Measurements from ENCODE around the gene PPP1R12B.
"Not testable (repeated sequence)": the region's sequence is repeated elsewhere in the genome, so short reads cannot be mapped to it uniquely, and the experiment has no call there.

The PPP1R12B gene

GRCh38 chr1:202612036-202612435 lies 263.5 kb downstream of the PPP1R12B start:
- not testable (repeated sequence) for DNase-seq (ENCODE audit: low read depth in 2 of 2)

DNA sequence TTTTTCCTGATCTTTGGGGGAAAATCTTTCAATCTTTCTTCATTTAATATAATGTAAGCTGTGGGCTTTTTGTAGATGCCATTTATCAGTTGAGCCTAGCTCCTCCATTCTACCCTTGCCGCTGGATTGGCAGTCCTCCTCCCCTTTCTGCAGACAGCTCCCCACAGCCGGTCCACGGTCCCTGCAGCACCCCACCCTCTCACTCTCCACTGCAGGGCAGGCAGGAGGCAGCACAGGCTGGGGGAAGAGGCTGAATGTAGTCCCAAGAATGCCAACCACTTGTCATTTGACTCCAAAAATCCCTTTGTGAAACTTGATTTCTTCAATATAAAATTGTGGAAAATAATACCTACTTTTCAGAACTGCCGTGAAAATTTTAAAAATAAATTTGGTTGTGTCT lies 265.1 kb downstream of the PPP1R12B start:
- DNase-seq (ENCODE audit: low read depth in 2 of 2) = no peak

GRCh38 chr1:202614363-202615207 lies 266.1 kb downstream of the PPP1R12B start:
- DNase-seq (ENCODE audit: low read depth in 2 of 2) = not testable (repeated sequence)

GRCh38 chr1:202615208-202615500 lies 266.7 kb downstream of the PPP1R12B start:
- DNase-seq (ENCODE audit: low read depth in 2 of 2) = not testable (repeated sequence)

DNA sequence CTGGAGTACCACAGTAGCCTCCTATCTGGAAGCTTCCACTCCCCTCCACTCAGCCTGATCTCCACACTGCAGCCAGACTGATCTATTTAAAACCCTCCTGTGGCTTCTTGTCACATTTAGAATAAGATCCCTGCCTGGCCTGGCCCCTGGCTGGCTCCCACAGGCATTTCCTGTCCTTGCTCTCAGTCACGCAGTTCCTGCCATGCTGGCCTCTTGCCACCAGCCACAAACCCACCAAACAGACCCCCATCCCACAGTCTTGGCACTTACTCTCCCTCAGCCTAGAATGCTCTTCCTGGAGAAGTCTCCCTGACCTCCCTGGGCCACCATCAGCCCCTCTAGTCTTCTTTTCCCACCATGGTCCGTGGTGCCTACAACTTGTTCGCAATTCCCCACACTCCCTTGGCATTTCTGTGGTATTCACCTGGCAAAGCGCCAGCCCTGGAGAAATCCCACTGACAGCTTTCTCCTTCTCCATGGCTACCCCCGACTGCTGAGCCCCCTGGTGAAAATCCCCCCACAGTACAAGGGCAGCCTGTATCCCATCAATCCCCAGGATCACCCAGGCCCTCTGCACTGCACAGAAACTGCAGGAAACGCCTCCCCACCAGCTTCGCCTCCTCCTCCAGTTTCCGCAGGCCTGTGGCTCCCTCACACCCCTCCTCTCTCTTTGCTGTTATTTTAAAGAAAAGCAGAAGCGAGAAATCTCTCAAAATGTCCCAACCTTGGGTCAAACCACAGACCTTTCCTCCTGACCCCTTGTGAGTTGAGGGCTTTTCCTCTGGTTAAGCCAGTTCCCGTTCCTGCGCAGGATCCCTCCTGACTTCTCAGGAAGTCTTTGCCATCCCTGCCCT lies 267.2 kb downstream of the PPP1R12B start:
- no peak for DNase-seq (ENCODE audit: low read depth in 2 of 2)

DNA sequence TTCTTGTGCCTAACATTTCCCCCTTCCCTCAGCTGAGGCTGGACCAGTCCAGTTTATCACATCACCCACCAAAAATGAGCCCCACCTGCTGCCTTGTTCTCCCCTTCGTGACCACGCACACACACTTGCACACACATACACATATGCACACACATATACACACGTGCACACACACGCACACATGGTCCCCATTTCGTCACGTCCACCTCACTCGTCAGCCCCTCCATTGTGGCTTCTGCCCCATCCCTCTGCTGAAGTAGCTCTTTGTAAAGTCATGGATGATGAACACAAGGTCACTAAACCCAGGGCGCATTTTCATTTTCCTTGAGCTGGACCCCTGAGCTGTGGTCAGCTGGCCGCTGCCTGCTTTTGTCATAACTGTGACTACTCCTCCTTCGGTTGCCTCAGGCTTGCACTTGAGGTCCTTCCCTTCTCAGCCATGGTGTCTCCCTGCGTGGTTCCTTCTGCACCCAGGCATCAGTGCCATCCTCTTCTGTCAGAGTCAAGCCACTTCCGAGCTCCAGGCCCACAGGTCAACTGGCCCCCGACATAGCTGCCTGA lies 267.9 kb downstream of the PPP1R12B start:
- no peak for DNase-seq (ENCODE audit: low read depth in 2 of 2)

DNA sequence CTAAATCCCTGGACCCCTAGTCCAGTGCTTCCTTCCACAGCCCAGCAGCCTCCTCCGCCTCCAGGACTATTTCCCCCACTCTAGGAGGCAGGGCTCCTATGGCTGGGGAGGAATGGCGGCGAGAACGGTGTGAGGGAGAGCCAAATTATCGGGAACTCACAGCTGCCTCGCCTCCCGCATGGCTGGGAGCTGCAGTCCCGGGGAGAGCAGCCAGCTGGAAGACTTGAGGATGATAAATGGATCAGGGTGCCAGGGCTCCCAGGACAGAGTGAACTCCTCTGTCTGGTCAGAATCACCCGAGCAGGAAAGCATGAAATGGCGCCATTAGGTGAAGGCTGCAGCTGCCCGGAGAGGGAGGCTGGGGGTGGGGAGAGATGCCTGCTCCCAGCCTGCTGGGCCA lies 270.5 kb downstream of the PPP1R12B start:
- not testable (repeated sequence) for DNase-seq (ENCODE audit: low read depth in 2 of 2)

DNA sequence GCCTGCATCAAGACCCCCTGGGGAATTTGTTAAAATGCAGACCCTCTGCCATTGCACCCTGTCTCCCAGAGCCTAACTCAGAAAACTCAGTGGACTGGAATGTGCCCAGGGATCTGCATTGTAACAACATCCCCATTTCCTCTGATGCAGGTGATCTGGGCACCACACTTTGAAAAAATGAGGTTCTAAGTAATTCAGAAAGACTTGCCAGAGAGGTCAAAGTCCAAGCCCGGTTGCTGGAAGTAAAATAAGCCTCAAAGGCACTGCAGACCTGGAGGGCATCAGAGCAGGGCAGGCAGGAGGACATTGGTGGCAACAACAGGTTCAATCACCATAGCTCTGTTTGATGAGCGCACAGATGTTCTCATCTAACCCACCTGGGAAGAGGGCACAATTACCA lies 271.0 kb downstream of the PPP1R12B start:
- DNase-seq (ENCODE audit: low read depth in 2 of 2) = no peak

DNA sequence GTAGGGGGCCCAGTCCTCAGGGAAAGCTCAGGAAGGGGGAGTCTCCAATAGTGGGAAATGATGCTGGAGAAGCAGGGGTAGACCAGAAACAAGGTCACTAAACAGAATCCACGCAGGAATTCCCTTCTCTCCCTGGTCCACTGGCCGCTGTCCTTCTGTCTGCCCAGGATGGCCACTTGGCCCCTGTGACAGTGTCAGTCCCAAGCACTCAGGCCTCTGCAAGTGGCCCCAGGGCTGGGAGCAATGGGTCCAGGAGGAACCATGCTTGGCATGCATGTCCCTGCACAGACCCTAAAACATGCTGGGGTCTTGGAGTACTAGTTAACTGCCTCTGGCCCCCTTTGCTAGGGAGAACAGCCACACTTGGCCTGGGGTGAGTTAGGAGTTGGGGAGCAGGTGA lies 271.5 kb downstream of the PPP1R12B start:
- DNase-seq (ENCODE audit: low read depth in 2 of 2) = not testable (repeated sequence)

- no peak for DNase-seq (ENCODE audit: low read depth in 2 of 2)
Observed at GRCh38 chr1:202621446-202621845, 272.9 kb downstream of the PPP1R12B start.

GRCh38 chr1:202622388-202622787 lies 273.9 kb downstream of the PPP1R12B start:
- no peak for DNase-seq (ENCODE audit: low read depth in 2 of 2)

DNA sequence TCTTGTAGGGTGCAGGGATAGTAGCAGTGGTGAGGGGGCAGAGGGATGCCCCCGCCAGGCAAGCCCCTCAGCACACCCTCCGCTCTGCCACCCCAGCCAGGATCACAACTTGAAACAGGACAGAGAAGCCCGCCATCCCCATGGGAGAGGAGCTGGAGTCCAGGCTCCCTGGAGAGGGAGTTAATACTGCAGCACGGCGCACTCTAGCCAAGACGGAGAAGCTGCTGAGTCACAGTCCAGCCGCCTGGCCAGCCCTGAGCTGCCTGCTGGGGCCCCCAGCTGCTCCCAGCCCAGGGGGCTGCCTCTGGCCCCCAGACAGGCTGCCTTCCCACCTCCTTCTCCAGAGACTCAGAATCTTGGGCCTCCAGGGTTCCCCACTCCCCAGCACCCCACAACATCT lies 274.6 kb downstream of the PPP1R12B start:
- no peak for DNase-seq (ENCODE audit: low read depth in 2 of 2)

DNA sequence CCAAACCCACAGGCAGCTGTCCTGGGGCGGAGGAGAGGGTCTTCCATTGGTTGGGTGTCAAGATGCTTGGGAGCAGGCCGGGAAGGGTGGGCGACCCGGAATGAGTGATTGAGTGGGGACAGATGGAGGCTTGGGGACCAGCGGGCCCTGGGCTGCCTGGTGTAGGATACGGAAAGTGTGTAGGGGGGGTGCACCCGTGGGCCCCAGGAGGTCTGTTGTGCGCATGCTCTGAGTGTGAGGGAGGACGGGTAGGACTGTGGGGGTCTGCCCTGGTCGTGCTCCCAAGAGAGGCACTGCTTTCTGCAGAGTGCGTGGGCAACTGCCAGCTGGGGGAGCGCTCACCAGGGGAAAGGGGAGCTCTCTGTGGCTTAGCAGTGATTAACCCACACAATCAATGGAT lies 275.0 kb downstream of the PPP1R12B start:
- not testable (repeated sequence) for DNase-seq (ENCODE audit: low read depth in 2 of 2)

DNA sequence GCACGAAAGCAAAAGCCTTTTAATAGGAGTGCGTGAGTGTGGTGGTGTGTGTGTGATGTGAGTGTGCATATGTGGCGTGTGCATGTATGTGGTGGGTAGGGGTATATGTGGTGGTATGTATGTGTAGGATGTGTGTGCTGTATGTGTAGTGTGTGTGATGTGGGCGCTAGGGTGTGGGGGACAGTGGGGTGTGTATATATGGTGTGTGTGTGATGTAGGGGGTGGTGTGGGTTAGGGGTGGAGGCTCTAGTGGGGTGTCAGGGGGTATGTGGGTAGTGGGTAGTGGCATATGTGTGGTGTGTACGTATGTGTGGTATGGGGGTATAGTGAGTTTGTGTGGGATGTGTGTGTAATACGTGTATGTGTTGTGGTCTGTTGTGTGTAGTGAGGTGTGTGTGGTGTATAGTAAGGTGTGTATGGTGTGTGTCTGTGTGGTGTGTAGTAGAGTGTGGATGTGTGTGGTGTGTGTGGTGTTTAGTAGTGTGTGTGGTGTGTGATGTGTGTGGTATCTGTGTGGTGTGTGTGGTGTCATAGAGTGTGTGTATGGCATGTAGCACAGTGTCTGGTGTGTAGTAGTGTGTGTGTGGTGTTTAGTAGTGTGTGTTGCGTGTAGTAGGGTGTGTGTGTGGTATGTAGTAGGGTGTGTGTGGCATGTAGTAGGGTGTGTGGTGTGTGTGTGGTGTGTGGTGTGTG lies 275.7 kb downstream of the PPP1R12B start:
- DNase-seq (ENCODE audit: low read depth in 2 of 2) = no peak

- no peak for DNase-seq (ENCODE audit: low read depth in 2 of 2)
Observed at GRCh38 chr1:202624781-202625108, 276.2 kb downstream of the PPP1R12B start.

GRCh38 chr1:202625416-202626360 lies 277.2 kb downstream of the PPP1R12B start:
- DNase-seq (ENCODE audit: low read depth in 2 of 2) = peak; percentile 37 to 44

GRCh38 chr1:202627036-202627435 lies 278.5 kb downstream of the PPP1R12B start:
- not testable (repeated sequence) for DNase-seq (ENCODE audit: low read depth in 2 of 2)

- no peak for DNase-seq (ENCODE audit: low read depth in 2 of 2)
Observed at GRCh38 chr1:202627841-202628565, 279.5 kb downstream of the PPP1R12B start.

GRCh38 chr1:202628646-202629215 lies 280.2 kb downstream of the PPP1R12B start:
- no peak for DNase-seq (ENCODE audit: low read depth in 2 of 2)

DNA sequence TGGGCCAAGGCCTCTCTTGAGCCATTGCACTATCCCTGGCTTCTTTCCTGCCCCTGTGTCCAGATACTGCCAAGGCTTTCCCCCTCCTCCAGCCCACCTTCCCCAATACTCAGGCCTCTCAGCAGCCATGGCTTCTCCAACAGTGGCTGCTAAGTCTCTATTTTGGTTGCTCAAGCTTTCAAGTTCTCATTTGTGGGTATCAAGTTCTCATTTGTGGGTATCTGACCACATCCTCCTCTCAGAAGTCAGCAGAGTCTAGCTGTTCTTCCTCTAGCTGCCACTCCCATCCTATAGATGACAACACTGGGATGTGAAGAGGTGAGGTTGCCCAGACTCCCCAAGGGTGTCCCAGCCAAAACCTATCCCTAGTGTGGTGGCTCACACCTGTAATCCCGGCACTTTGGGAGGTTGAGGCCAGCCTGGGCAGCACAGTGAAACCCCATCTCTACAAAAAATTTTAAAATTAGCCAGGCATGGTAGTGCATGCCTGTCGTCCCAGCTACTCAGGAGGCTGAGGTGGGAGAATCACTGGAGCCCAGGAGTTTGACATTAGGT lies 280.8 kb downstream of the PPP1R12B start:
- DNase-seq (ENCODE audit: low read depth in 2 of 2) = not testable (repeated sequence)
